NCI-H526 treated with DMSO at 0.1 percent for 48 hours (cell line): ENCODE results near the gene ERP27.

Experiments
- DNase-seq: peaks from one replicate; lab custom pipeline; 2025; lab: John Stamatoyannopoulos, UW

ERP27 gene

GRCh38 chr12:14959463-14959862 lies 21.1 kb upstream of the ERP27 start:
- DNase-seq: no peak

DNA sequence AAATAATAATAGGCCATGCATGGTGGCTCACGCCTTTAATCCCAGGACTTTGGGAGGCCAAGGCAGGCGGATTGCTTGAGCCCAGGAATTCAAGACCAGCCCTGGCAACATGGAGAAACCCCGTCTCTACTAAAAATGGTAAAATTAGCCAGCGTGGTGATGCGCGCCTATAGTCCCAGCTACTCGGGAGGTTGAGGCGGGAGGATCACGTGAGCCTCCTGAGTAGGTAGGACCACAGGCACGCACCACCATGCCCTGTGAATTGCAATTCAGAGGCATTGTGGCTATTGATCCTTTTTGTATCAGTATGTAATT lies 20.7 kb upstream of the ERP27 start:
- no peak for DNase-seq

DNA sequence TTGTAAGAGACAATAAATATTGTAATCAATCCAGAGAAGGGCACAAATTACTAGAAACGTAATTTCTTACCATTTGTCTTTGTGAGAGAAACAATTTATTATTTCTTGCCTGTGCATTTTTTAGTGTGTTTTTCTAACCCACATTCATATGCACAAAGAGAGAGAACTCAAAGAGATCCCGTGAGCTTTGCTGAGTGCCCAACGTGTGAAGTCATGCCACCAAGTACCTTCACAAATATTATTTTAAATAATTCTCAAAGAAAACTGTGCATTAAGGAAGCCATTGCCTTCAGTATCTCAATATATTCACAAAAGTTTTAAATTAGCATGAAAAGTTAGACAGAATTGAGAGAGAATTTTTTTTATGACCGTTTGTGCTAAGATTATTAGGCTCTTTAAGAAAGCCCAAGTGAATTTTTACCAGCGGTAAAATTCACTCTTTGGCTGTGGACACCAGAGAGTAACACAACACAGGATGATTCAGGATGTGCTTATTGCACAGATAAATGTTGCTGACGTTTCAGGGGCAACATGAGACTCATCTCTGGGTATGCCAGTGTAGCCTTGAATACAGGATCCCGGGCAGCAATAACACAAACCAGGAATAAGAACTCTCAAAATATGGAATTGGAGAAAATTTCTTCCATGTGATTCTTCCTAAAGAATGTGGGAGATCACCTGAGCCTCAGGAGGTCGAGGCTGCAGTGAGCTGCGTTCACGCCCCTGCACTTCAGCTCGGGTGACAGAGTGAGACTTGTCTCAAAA lies 20.2 kb upstream of the ERP27 start:
- DNase-seq: no peak

DNA sequence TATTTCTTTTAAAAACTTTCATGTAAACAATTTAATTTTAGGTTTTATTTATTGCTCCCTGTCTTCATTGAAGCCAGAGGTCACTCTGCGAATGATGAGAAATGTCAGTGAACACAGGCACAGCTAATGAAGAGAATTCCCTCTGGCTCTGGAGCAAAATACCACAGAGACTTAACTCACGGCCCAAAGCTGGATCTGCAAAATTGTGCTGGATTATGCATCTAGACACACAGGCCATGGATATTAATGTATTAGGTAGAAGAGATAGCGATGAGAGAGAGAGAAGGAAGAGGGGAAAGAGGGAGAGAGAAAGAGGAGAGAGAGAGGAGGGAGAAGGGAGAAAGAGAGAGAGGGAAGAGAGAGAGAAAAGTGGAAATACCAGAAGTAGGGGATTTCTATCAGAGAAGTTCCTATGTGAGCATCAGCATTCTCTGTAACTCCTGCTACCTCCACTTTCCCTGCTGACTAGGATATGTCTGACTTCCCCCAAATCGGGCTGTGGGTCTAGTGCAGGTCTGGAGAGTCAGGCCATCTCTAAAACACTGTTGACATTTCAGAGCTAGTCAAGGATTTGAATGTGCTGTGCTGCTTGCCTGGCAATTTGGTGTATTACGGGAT lies 19.3 kb upstream of the ERP27 start:
- DNase-seq: no peak

DNA sequence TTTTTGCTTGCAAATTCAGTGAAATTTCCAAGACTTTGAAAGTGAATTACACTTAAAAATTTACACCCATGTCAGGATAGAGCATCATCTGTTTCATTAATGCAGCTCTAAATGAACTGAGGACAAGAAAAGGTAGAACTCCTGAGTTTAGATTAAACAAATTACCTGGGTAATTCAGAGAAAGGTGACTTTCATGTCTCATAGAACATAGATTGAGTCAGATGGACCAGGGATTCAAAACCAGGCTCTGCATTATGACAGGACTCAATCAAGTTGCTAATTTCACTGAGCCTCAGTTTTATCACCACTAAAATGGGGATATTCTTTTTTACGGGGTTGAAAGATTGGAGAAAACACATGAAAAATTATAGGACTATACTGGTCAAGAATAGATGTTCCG lies 18.6 kb upstream of the ERP27 start:
- DNase-seq: no peak

GRCh38 chr12:14956024-14956891 lies 17.9 kb upstream of the ERP27 start:
- no peak for DNase-seq

- no peak for DNase-seq
Observed at GRCh38 chr12:14954269-14954668, 15.9 kb upstream of the ERP27 start.

- DNase-seq: no peak
Observed at GRCh38 chr12:14953752-14954151, 15.4 kb upstream of the ERP27 start.

DNA sequence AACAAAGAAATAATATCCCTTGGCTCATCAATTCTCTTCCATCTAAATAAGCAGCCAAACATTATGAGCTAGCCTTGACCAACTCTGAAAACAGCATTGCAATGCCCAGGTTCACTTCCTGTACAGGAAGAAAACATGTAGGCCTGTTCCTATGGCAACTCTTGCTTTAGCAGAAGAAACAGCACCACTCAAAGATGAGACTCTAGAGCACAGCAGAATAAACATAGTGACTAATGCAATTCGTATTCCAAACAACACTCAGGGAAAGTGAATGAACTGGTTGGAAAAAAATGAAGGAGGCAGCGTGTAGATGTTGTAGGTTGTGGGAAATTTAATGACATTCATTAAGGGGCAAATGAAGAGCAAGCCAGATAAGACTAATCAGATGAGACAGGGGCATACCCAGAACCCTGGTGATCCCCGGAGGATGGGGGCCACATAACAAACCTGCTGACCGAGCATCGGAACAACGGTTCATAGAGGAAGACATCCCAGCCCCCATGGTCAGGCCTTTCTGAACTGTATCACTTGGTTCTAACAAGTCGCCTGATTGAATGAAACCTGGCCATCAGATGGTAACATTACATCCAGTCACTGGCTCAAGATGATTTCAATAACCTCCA lies 14.1 kb upstream of the ERP27 start:
- DNase-seq: no peak

GRCh38 chr12:14951851-14952250 lies 13.5 kb upstream of the ERP27 start:
- DNase-seq: no peak

GRCh38 chr12:14950982-14951746 lies 12.8 kb upstream of the ERP27 start:
- no peak for DNase-seq

GRCh38 chr12:14950421-14950820 lies 12.1 kb upstream of the ERP27 start:
- no peak for DNase-seq

GRCh38 chr12:14949631-14950030 lies 11.3 kb upstream of the ERP27 start:
- no peak for DNase-seq

- DNase-seq: no peak
Observed at GRCh38 chr12:14948672-14949071, 10.3 kb upstream of the ERP27 start.

- no peak for DNase-seq
Observed at GRCh38 chr12:14946861-14947260, 8.5 kb upstream of the ERP27 start.

GRCh38 chr12:14946162-14946561 lies 7.8 kb upstream of the ERP27 start:
- no peak for DNase-seq

DNA sequence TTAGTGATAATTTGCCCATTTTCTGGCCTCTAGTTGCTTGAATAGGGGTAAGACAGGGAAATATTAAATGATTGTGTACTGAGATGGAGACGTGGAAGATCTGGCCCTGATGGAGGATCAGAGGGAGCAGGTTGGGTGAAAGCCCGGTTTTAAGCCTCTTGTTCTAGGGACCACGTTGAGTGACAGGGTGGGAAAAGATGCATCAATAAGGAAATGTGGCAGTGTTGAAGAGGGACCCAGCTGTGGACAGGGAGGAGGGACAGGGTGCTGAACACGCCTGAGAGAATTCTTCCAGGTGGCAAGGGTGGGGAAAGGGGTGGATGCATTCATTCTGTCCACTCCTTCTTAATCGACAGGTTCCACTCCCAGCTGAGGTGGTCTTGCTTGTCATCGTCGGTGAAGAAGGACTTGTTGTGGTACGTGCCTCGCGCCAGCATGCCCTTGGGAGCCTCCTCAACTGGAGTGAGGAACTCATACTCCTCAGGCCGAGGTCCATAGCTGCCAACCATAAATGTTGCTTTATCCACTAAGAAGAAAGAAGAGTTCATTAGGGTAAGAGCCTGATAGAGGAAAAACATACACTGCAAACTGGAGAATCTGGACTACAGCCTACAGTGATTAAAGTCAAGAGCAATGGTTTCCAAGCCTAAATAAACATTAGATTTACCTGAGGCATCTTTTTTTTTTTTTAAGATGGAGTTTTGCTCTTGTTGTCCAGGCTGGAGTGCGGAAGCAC lies 4.0 kb upstream of the ERP27 start:
- no peak for DNase-seq

GRCh38 chr12:14941369-14941768 lies 3.0 kb upstream of the ERP27 start:
- DNase-seq: no peak

- DNase-seq: no peak
Observed at GRCh38 chr12:14937689-14938088, 648 bp downstream of the ERP27 start.

GRCh38 chr12:14937014-14937413 lies 1.3 kb downstream of the ERP27 start:
- no peak for DNase-seq

DNA sequence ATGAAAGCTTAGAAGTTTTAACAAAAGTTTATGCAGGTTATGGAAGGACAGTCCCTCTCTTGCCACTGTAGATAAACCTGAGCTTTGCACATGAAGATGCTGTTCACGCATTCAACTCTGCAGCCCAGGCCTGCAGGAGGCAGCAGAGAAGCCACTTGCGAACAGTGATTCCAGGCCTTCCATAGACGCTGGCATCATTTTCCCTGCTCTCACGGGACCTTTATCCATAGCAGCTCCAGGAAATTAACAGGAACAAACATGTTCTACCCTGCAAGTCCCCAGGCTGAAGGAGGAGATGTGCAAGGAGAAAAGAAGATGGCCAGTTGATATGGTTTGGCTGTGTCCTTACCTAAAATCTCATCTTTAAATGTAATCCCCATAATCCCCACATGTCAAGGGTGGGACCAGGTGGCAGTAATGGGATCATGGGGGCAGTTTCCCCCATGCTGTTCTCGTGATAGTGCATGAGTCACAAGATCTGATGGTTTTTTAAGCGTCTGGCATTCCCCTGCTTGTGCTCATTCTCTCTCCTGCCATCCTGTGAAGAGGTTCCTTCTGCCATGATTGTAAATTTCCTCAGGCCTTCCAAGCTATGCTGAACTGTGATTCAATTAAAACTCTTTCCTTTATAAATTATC lies 2.0 kb downstream of the ERP27 start:
- DNase-seq: no peak
